Natural killer cell (primary cell): ENCODE measurements around the gene TOR1A. TPM values are rescaled to one million over a fixed set of nuclear protein-coding genes. Genes with fewer than 3 reads are reported as not detected.

Experiments
- ATAC-seq, 3 donors: fragments of 150-1000 bp in 2 of 3; fragments of 200-7000 bp in 1 of 3; cut with Tn5 transposase; 1 replicate in 1 of 3; 2 replicates in 2 of 3; pipeline ENCODE4 v1.10.0; 2021; ENCODE audit warnings: mild to moderate bottlenecking in 2 of 3, moderate library complexity in 2 of 3
- DNase-seq, 2 donors: peaks; one replicate each; pipeline versions ENCODE4 v3.0.0 to v3.0.0-alpha.2; 2013 to 2021; ENCODE audit warnings: mixed read lengths in 1 of 2
- H3K27ac ChIP-seq: one replicate; pipeline ENCODE4 v1.5.1; 2013; ENCODE audit warnings: mild to moderate bottlenecking, low read length
- H3K27me3 ChIP-seq: one replicate; pipeline ENCODE4 v1.6.1; 2013; ENCODE audit warnings: low read length; ENCODE audit not compliant: control insufficient read depth, insufficient read depth
- H3K36me3 ChIP-seq: one replicate; pipeline ENCODE4 v1.6.1; 2013; ENCODE audit warnings: low read length; ENCODE audit not compliant: control insufficient read depth, insufficient read depth
- H3K4me1 ChIP-seq: one replicate; pipeline ENCODE4 v1.6.1; 2013; ENCODE audit warnings: low read length; ENCODE audit not compliant: control insufficient read depth, insufficient read depth
- H3K4me3 ChIP-seq: one replicate; pipeline ENCODE4 v1.5.1; 2013; ENCODE audit warnings: low read length
- H3K9me3 ChIP-seq: one replicate; pipeline ENCODE4 v1.6.1; 2013; ENCODE audit warnings: low read length; ENCODE audit not compliant: control insufficient read depth, insufficient read depth
- H3K27ac Mint-ChIP-seq, 2 donors: one replicate each; pipeline ENCODE4 v1.8.0; 2022; ENCODE audit warnings: mild to moderate bottlenecking in 2 of 2, mixed read lengths in 2 of 2, moderate library complexity in 1 of 2
- H3K27me3 Mint-ChIP-seq, 2 donors: one replicate each; pipeline ENCODE4 v1.8.0; 2022; ENCODE audit warnings: low read depth in 2 of 2, mixed read lengths in 2 of 2
- H3K36me3 Mint-ChIP-seq: one replicate; pipeline ENCODE4 v1.8.0; 2022; ENCODE audit warnings: mixed read lengths
- H3K4me1 Mint-ChIP-seq, 2 donors: one replicate each; pipeline ENCODE4 v1.8.0; 2022; ENCODE audit warnings: mixed read lengths in 2 of 2
- H3K4me3 Mint-ChIP-seq: one replicate; pipeline ENCODE4 v1.8.0; 2022; ENCODE audit warnings: mild to moderate bottlenecking, moderate library complexity, mixed read lengths
- H3K9me3 Mint-ChIP-seq, 2 donors: one replicate each; pipeline ENCODE4 v1.8.0; 2022; ENCODE audit warnings: mixed read lengths in 2 of 2
- CTCF ChIP-seq: fragments of 200-600 bp; IDR thresholded peaks from one replicate; pipeline ENCODE4 v1.8.0; 2022; ENCODE audit warnings: antibody characterized with exemption
- WGBS: methylation state at CpG from one replicate; pipeline ENCODE4 v1.1.7; 2013; ENCODE audit warnings: missing lambda C conversion rate; ENCODE audit not compliant: insufficient coverage; 5-methylcytosine and 5-hydroxymethylcytosine counted together
- intact Hi-C: fragments of 100-400 bp; cut with micrococcal nuclease; formaldehyde crosslinking; loops from one replicate; pipeline ENCODE4 v1.14.2; 2022
- total RNA-seq, 4 donors: library from RNA; stranded (reverse); fragments of 120-200 nt in 1 of 4; gene quantifications; one replicate each; pipeline versions ENCODE4 v1.2.3 to v1.2.4, GENCODE V29; 2013 to 2022

The TOR1A gene
- 10 to 100 TPM; 26.1 to 36.4 (median 34.8) TPM for total RNA-seq
- 26.3 TPM for total RNA-seq (2013)

GRCh38 chr9:129823935-129824601 is at the start of gene TOR1A:
TSS of gene TOR1A (minus strand) at chr9:129824136. CDS start at chr9:129824085, 51 bp downstream.
- H3K36me3 ChIP-seq: peaks cover 40% of the 10 kb centered on the region
- peak within 1 kb of the TSS; percentile 51 for H3K27ac ChIP-seq
- DNase-seq (peak; percentile 89 to 95), ATAC-seq (peak; percentile 90 to 96 (median 91))
- peaks cover 13% of the 10 kb centered on the region for H3K4me1 ChIP-seq
- Mint-ChIP-seq H3K36me3 (no peaks in the 10 kb centered on the region), H3K9me3 (no peaks in the 10 kb centered on the region), H3K4me3 (peak within 1 kb of the TSS; percentile 89), H3K27ac (peak within 1 kb of the TSS; percentile 83 to 87), H3K27me3 (no peaks in the 10 kb centered on the region), H3K4me1 (peaks cover 12 to 13% of the 10 kb centered on the region in 2 donors)
- peak within 1 kb of the TSS; percentile 51 for H3K4me3 ChIP-seq
- no peak for TF ChIP-seq CTCF
- no peaks in the 10 kb centered on the region for H3K27me3 ChIP-seq
- under 1% methylated on average over 45 of the region's 47 CpGs for WGBS
- H3K9me3 ChIP-seq: no peaks in the 10 kb centered on the region
- intact Hi-C loops: loop anchor here (5.0 to 10.0 kb wide), 2 partner anchors 63 to 221 kb away; partner anchors contain the start of gene FNBP1

- Histone ChIP-seq H3K27ac (no peak overlapping the region), H3K36me3 (peaks cover 45% of the 10 kb centered on the region), H3K4me3 (no peak overlapping the region), H3K27me3 (no peaks in the 10 kb centered on the region), H3K9me3 (no peaks in the 10 kb centered on the region), H3K4me1 (peaks cover 46% of the 10 kb centered on the region)
- Mint-ChIP-seq H3K27me3 (no peaks in the 10 kb centered on the region), H3K4me3 (peak overlapping the region; percentile 58), H3K36me3 (no peaks in the 10 kb centered on the region), H3K4me1 (peaks cover 41 to 51% of the 10 kb centered on the region in 2 donors), H3K9me3 (no peaks in the 10 kb centered on the region), H3K27ac (peak overlapping the region; percentile 85 to 92)
- ATAC-seq (no peak), DNase-seq (no peak)
- intact Hi-C loops: no loop called here
- TF ChIP-seq CTCF: no peak
- WGBS: 97% methylated on average over 10 of the region's 11 CpGs
These were observed 47.1 kb upstream of the TOR1A start for GRCh38 chr9:129871046-129871445.

GRCh38 chr9:129869585-129870501 is 45.9 kb upstream of the TOR1A start:
- Histone ChIP-seq H3K27me3 (no peaks in the 10 kb centered on the region), H3K9me3 (no peaks in the 10 kb centered on the region), H3K36me3 (peaks cover 43% of the 10 kb centered on the region), H3K27ac (peak overlapping the region; percentile 85), H3K4me3 (peak overlapping the region; percentile 5), H3K4me1 (peaks cover 48% of the 10 kb centered on the region)
- peak overlapping the region; percentile 65 for H3K4me3 Mint-ChIP-seq
- intact Hi-C loops: loop anchor here (1.0 to 10.0 kb wide), 4 partner anchors 14 to 1865 kb away; no protein-coding TSS in a partner anchor
- H3K36me3 Mint-ChIP-seq: no peaks in the 10 kb centered on the region
- WGBS: 94% methylated on average over 24 of the region's 24 CpGs
- no peak for DNase-seq
- ATAC-seq: no peak
- H3K4me1 Mint-ChIP-seq: peaks cover 47 to 57% of the 10 kb centered on the region in 2 donors
- no peaks in the 10 kb centered on the region for H3K9me3 Mint-ChIP-seq
- no peak for TF ChIP-seq CTCF
- no peaks in the 10 kb centered on the region for H3K27me3 Mint-ChIP-seq
- H3K27ac Mint-ChIP-seq: peak overlapping the region; percentile 85 to 92
